Measurements from ENCODE around the gene CLEC17A. TPM values are rescaled to one million over a fixed set of nuclear protein-coding genes. Genes with fewer than 3 reads are reported as not detected.

The CLEC17A gene
- total and polyA plus RNA-seq, 2 of the 13 experiments (the other 11 are each of a cell fraction or from before 2014, with no cell fraction given), result not detected

GRCh38 chr19:14571695-14572490, 11.0 kb upstream of the CLEC17A start, which contains the start of gene NDUFB7 (continued):
- TF ChIP-seq SALL1 (CRISPR knock-in tag; IDR thresholded peaks at IDR 0.05) (peak; percentile 91), ZNF460 (CRISPR knock-in tag; IDR thresholded peaks at IDR 0.05; ENCODE audit: borderline replicate concordance) (no peak), TEAD3 (CRISPR knock-in tag; optimal IDR thresholded peaks at IDR 0.05; ENCODE audit: borderline replicate concordance) (peak; percentile 72), KAT8 (CRISPR knock-in tag; IDR thresholded peaks at IDR 0.05) (peak; percentile 99), TRIM24 (CRISPR knock-in tag; IDR thresholded peaks at IDR 0.05) (no peak), ATF2 (CRISPR knock-in tag; IDR thresholded peaks at IDR 0.05) (peak; percentile 69), CENPBD1 (CRISPR knock-in tag; IDR thresholded peaks at IDR 0.05; ENCODE audit: borderline replicate concordance, low read depth) (no peak; the same call in 1 of the 2 replicates), ZNF333 (CRISPR knock-in tag; IDR thresholded peaks at IDR 0.05; ENCODE audit: borderline replicate concordance) (peak; percentile 48; the same call in 1 of the 2 replicates), SNAI1 (CRISPR knock-in tag; IDR thresholded peaks at IDR 0.05; ENCODE audit: borderline replicate concordance) (no peak), ZNF234 (CRISPR knock-in tag; conservative IDR thresholded peaks at IDR 0.05) (no peak), POLR2G (IDR thresholded peaks at IDR 0.05; ENCODE audit: low read depth, low read length) (peak; percentile 92), FOXA3 (CRISPR knock-in tag; IDR thresholded peaks at IDR 0.05) (peak; percentile 71), ZNF652 (CRISPR knock-in tag; IDR thresholded peaks at IDR 0.05; ENCODE audit: borderline replicate concordance, low read depth) (0 out of 2 replicates have a peak, but pooled peaks have one; percentile 17), AGO1 (IDR thresholded peaks at IDR 0.05; ENCODE audit: low read depth, low read length, poor library complexity, severe bottlenecking) (no peak), ZNF75D (CRISPR knock-in tag; IDR thresholded peaks at IDR 0.05; ENCODE audit: borderline replicate concordance) (no peak), DNMT3B (CRISPR knock-in tag; conservative IDR thresholded peaks at IDR 0.05) (no peak), ZNF644 (CRISPR knock-in tag; IDR thresholded peaks at IDR 0.05; ENCODE audit: low read depth) (0 out of 2 replicates have a peak, but pooled peaks have one; percentile 54), ZNF660 (CRISPR knock-in tag; IDR thresholded peaks at IDR 0.05; ENCODE audit: borderline replicate concordance, low read depth) (no peak), PRDM15 (CRISPR knock-in tag; IDR thresholded peaks at IDR 0.05) (no peak), ZNF878 (CRISPR knock-in tag; IDR thresholded peaks at IDR 0.05) (no peak), ZNF18 (CRISPR knock-in tag; IDR thresholded peaks at IDR 0.05; ENCODE audit: insufficient replicate concordance) (peak; percentile 80), MAF1 (CRISPR knock-in tag; IDR thresholded peaks at IDR 0.05; ENCODE audit: borderline replicate concordance) (peak; percentile 90; the same call in 1 of the 2 replicates)
